Activated gamma-delta T cell (primary cell): ENCODE results near the gene TAGLN.

ENCODE experiments used
- DNase-seq: peaks from one replicate; lab custom pipeline; 2025; lab: John Stamatoyannopoulos, UW

TAGLN gene

GRCh38 chr11:117214404-117215110 lies 15.4 kb downstream of the TAGLN start:
- DNase-seq, result no peak

GRCh38 chr11:117217141-117218084 lies 18.2 kb downstream of the TAGLN start:
- DNase-seq, result no peak

- DNase-seq, result no peak
These were observed 19.2 kb downstream of the TAGLN start for GRCh38 chr11:117218133-117218915.

GRCh38 chr11:117219001-117219400 lies 19.8 kb downstream of the TAGLN start:
- DNase-seq, result no peak

- no peak for DNase-seq
These were observed 20.3 kb downstream of the TAGLN start for GRCh38 chr11:117219455-117219854.

- DNase-seq, result no peak
These were observed 20.8 kb downstream of the TAGLN start for GRCh38 chr11:117219995-117220394.

- no peak for DNase-seq
These were observed 21.4 kb downstream of the TAGLN start for GRCh38 chr11:117220568-117220967.

GRCh38 chr11:117220999-117221774 lies 22.0 kb downstream of the TAGLN start:
- no peak for DNase-seq

- DNase-seq, result no peak
These were observed 22.8 kb downstream of the TAGLN start for GRCh38 chr11:117221775-117222517.

GRCh38 chr11:117222991-117223740 lies 24.0 kb downstream of the TAGLN start:
- DNase-seq, result no peak

- no peak for DNase-seq
These were observed 24.8 kb downstream of the TAGLN start for GRCh38 chr11:117223741-117224689.

GRCh38 chr11:117225553-117226170 lies 26.5 kb downstream of the TAGLN start:
- no peak for DNase-seq

- no peak for DNase-seq
These were observed 27.5 kb downstream of the TAGLN start for GRCh38 chr11:117226388-117227385.

GRCh38 chr11:117228091-117228490 lies 28.9 kb downstream of the TAGLN start:
- no peak for DNase-seq

- DNase-seq, result no peak
These were observed 30.2 kb downstream of the TAGLN start for GRCh38 chr11:117229411-117229810.

GRCh38 chr11:117229931-117230285 lies 30.7 kb downstream of the TAGLN start:
- DNase-seq, result no peak

GRCh38 chr11:117230286-117230961 lies 31.3 kb downstream of the TAGLN start:
- no peak for DNase-seq
